Memory B cell (primary cell): ENCODE measurements around the gene TMEM242.
A peak's percentile ranks its signal among the peaks of the same experiment; 100 is the strongest.
"Not testable (repeated sequence)": the region's sequence is repeated elsewhere in the genome, so short reads cannot be mapped to it uniquely, and the experiment has no call there.

Source experiments
- ATAC-seq: fragments of 150-1000 bp; cut with Tn5 transposase; 2 replicates; pipeline ENCODE4 v1.10.0; 2021; ENCODE audit warnings: low read depth, mild to moderate bottlenecking, moderate library complexity
- DNase-seq, 2 donors: peaks; one replicate each; pipeline ENCODE4 v3.0.0; 2022; ENCODE audit warnings: low spot score in 2 of 2
- H3K27ac Mint-ChIP-seq: one replicate; pipeline ENCODE4 v1.8.0; 2022; ENCODE audit warnings: mild to moderate bottlenecking, moderate library complexity, mixed read lengths
- H3K27me3 Mint-ChIP-seq: one replicate; pipeline ENCODE4 v1.8.0; 2022; ENCODE audit warnings: mixed read lengths
- H3K36me3 Mint-ChIP-seq: one replicate; pipeline ENCODE4 v1.8.0; 2022; ENCODE audit warnings: mild to moderate bottlenecking, mixed read lengths
- H3K4me1 Mint-ChIP-seq: one replicate; pipeline ENCODE4 v1.8.0; 2022; ENCODE audit warnings: mixed read lengths
- H3K4me3 Mint-ChIP-seq: one replicate; pipeline ENCODE4 v1.8.0; 2022; ENCODE audit warnings: mild to moderate bottlenecking, moderate library complexity, mixed read lengths
- H3K9me3 Mint-ChIP-seq: one replicate; pipeline ENCODE4 v1.8.0; 2022; ENCODE audit warnings: mixed read lengths

The TMEM242 gene

GRCh38 chr6:157312757-157313156 lies 10.6 kb downstream of the TMEM242 start:
- Mint-ChIP-seq H3K27me3 (no peaks in the 10 kb centered on the region), H3K9me3 (no peaks in the 10 kb centered on the region), H3K27ac (no peak overlapping the region), H3K36me3 (peaks cover 32% of the 10 kb centered on the region), H3K4me3 (no peak overlapping the region), H3K4me1 (peaks cover 7% of the 10 kb centered on the region)
- ATAC-seq (no peak), DNase-seq (no peak)

- not testable (repeated sequence) for DNase-seq, H3K4me1 Mint-ChIP-seq, H3K27ac Mint-ChIP-seq, H3K4me3 Mint-ChIP-seq, H3K27me3 Mint-ChIP-seq, H3K9me3 Mint-ChIP-seq, ATAC-seq
- H3K36me3 Mint-ChIP-seq: peaks cover 24% of the 10 kb centered on the region
Observed at GRCh38 chr6:157310693-157311092, 12.6 kb downstream of the TMEM242 start.

DNA sequence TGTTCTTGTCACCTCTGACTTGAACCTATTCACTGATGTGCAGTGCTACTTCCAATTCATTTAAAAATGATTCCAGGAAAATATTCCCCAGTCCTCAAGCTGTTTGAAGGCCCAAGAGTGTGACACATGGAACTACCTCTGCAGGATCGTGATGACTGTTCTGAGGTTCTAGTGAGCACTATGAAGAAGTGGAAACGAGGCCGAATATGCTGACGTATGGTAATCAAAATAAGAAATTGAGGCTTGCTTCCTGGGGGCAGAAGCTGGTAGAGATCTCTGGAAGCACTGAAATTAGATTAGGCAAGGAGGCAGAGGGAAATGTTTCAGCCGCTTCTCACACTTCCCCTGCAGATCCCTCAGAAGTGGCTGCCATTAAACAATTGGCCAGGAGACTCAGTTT lies 15.7 kb downstream of the TMEM242 start:
- no peak for ATAC-seq
- H3K9me3 Mint-ChIP-seq: no peaks in the 10 kb centered on the region
- no peak overlapping the region for H3K4me3 Mint-ChIP-seq

DNA sequence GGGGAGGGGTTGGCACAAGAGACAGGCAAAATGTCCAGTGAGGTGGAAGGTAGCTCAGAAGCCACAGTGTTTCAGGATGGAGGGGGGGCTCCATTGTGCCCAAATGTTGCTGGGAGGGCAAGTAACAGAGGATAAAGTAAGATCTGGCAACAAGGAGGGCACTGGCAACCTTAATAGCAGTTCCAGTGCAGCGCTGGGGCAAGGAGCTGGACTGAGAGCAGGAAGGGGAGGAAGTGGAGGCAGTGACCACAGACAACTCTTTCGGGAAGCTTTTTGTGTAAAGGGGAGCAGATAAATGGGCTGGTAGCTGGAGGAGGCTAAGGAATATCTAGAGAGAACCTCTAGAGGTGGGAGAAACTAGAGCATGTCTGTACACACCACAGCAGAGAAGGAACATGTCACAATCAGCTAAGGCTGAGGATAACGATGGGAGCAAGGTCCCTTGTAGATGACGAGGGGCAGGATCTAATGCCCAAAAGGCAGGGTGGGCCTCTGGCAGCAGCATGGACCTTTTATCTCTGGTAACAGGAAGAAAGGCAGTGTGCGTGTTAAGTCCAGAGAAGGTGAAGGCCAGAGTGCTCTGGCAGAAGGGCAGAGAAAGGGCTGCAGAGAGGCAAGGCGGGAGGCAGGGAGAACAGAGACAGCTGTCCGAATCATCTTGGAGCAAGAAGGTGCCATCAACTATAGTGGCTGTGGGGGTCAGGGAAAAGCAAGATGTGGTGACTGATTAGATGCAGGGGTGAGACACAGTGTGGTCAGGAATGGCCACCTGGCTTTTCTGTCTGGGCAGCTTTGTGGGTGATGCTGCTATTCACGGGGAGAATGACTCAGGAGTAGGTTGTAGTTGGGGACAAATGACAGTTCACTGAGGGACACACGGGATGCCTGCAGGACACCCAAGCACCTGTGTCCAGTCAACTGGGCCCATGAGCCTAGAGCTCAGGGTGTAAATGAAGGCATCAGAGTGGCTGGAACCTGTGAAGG lies 17.4 kb downstream of the TMEM242 start:
- ATAC-seq (no peak), DNase-seq (no peak)
- no peaks in the 10 kb centered on the region for H3K27me3 Mint-ChIP-seq
- H3K9me3 Mint-ChIP-seq: no peaks in the 10 kb centered on the region
- no peak overlapping the region for H3K4me3 Mint-ChIP-seq
- H3K36me3 Mint-ChIP-seq: peaks cover 9% of the 10 kb centered on the region
- H3K4me1 Mint-ChIP-seq: peaks cover 5% of the 10 kb centered on the region
- H3K27ac Mint-ChIP-seq: no peak overlapping the region

More for the DNA sequence above, 15.7 kb downstream of the TMEM242 start:
- Mint-ChIP-seq H3K4me1 (peaks cover 5% of the 10 kb centered on the region), H3K36me3 (peaks cover 14% of the 10 kb centered on the region), H3K27ac (no peak overlapping the region), H3K27me3 (no peaks in the 10 kb centered on the region)
- no peak for DNase-seq

- Mint-ChIP-seq H3K4me1 (peaks cover 5% of the 10 kb centered on the region), H3K9me3 (no peaks in the 10 kb centered on the region), H3K27ac (no peak overlapping the region), H3K27me3 (no peaks in the 10 kb centered on the region), H3K36me3 (peaks cover 4% of the 10 kb centered on the region), H3K4me3 (no peak overlapping the region)
- DNase-seq (no peak), ATAC-seq (peak; percentile 21)
Observed at GRCh38 chr6:157304899-157305663, 18.2 kb downstream of the TMEM242 start.

DNA sequence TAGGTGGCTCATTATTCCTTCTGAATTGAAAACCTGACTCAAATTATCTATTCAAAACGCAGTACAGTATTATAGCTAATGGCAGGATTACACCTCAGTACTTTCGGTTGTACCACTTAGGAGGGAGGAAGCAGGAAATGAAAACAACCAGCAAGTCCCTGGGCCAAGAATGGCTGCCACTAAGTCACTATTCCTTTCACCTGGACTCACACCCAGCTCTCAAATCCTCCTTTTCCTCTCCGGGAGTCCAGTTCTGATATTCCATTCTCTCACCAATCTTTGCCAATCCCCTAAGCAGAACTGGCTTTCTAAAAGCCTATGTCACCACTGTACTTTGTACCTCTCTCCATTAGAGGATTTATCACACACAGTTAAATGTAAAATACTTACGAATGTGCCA lies 20.6 kb downstream of the TMEM242 start:
- Mint-ChIP-seq H3K27ac (no peak overlapping the region), H3K9me3 (no peaks in the 10 kb centered on the region), H3K4me1 (peaks cover 5% of the 10 kb centered on the region), H3K4me3 (no peak overlapping the region), H3K27me3 (no peaks in the 10 kb centered on the region), H3K36me3 (peaks cover 15% of the 10 kb centered on the region)
- no peak for ATAC-seq
- DNase-seq: no peak

GRCh38 chr6:157300436-157300835 lies 22.9 kb downstream of the TMEM242 start:
- ATAC-seq: no peak
- Mint-ChIP-seq H3K36me3 (peaks cover 17% of the 10 kb centered on the region), H3K9me3 (no peaks in the 10 kb centered on the region), H3K4me3 (no peak overlapping the region), H3K27ac (no peak overlapping the region), H3K27me3 (no peaks in the 10 kb centered on the region), H3K4me1 (peaks cover 7% of the 10 kb centered on the region)
- DNase-seq: no peak

GRCh38 chr6:157300006-157300405 lies 23.3 kb downstream of the TMEM242 start:
- H3K27me3 Mint-ChIP-seq: no peaks in the 10 kb centered on the region

DNA sequence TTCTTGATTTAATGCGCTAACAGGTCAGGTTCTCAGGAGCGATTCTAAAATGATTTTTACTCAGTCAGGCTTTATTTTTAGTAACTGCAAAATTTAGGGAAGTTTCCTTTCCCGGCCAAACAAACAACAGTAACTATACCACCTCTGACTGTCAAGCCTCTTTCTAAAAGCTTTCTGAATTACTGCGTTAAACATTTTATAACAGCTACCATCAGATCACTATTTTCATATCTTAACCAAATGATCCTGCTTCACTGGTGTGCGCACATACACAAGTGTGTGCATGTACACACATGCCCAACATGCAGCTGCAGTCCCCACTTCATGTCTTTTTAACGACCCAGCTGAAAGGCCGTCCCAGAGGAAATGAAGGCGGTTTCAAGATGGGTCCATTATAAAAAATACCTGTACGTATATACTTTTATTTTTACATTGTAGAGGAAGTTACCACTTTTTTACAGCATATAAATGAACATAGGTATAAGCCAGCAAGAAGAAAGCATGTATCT lies 25.0 kb downstream of the TMEM242 start:
- DNase-seq: no peak
- Mint-ChIP-seq H3K27ac (no peak overlapping the region), H3K4me1 (peaks cover 7% of the 10 kb centered on the region), H3K36me3 (peaks cover 20% of the 10 kb centered on the region), H3K4me3 (no peak overlapping the region), H3K27me3 (no peaks in the 10 kb centered on the region), H3K9me3 (no peaks in the 10 kb centered on the region)
- ATAC-seq: no peak

More at GRCh38 chr6:157300006-157300405, 23.3 kb downstream of the TMEM242 start:
- Mint-ChIP-seq H3K4me3 (no peak overlapping the region), H3K36me3 (peaks cover 20% of the 10 kb centered on the region), H3K27ac (no peak overlapping the region), H3K9me3 (no peaks in the 10 kb centered on the region), H3K4me1 (peaks cover 7% of the 10 kb centered on the region)
- DNase-seq: no peak
- ATAC-seq: no peak

- Mint-ChIP-seq H3K4me3 (no peak overlapping the region), H3K27me3 (no peaks in the 10 kb centered on the region), H3K27ac (no peak overlapping the region), H3K36me3 (peaks cover 24% of the 10 kb centered on the region), H3K9me3 (no peaks in the 10 kb centered on the region), H3K4me1 (peaks cover 5% of the 10 kb centered on the region)
- ATAC-seq: no peak
- no peak for DNase-seq
Observed at GRCh38 chr6:157294654-157295053, 28.7 kb downstream of the TMEM242 start.

GRCh38 chr6:157293780-157294179 lies 29.5 kb downstream of the TMEM242 start:
- DNase-seq: no peak
- H3K27ac Mint-ChIP-seq: no peak overlapping the region
- no peak overlapping the region for H3K4me3 Mint-ChIP-seq
- H3K36me3 Mint-ChIP-seq: peaks cover 16% of the 10 kb centered on the region
- no peak for ATAC-seq
- H3K4me1 Mint-ChIP-seq: peaks cover 5% of the 10 kb centered on the region
- no peaks in the 10 kb centered on the region for H3K27me3 Mint-ChIP-seq
- no peaks in the 10 kb centered on the region for H3K9me3 Mint-ChIP-seq

DNA sequence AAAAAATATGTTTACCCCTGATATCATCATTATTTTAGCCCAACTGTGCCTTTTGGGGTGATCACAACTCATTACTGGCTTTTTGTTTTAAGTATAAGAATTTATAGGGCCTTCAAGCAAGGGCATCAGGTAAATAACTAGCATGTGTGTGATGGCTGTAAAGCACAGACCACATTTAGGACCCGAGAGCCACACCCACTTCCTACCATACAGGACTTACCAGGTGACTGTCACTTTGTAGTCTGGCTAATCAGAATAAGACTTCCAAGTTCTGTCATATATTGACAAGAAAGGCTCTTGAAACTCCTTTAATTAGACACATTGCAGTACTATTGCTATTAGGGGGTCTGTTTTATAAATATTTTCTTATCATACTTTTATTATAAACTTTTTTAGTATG lies 31.1 kb downstream of the TMEM242 start:
- no peaks in the 10 kb centered on the region for H3K27me3 Mint-ChIP-seq
- no peaks in the 10 kb centered on the region for H3K9me3 Mint-ChIP-seq
- peaks cover 5% of the 10 kb centered on the region for H3K4me1 Mint-ChIP-seq
- peaks cover 16% of the 10 kb centered on the region for H3K36me3 Mint-ChIP-seq
- no peak overlapping the region for H3K4me3 Mint-ChIP-seq
- ATAC-seq (no peak), DNase-seq (no peak)
- H3K27ac Mint-ChIP-seq: no peak overlapping the region

DNA sequence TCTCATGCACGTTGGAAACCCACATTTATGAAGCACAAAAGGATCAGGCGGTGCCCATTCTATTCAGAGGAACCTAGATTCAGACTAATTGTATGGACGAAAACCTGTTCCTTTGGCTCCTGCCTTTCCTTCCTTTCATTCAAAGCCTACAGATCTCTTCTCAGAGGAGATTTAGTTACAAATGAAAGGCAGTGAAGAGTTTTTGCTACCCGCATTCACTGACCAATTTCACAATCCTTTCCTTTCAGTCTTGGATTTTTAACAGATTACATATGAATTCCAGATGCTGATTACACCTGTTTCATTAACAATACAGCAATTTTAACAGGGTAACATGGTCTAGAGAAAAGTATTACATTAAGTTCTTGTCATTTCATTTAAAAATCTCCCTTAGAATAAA lies 32.0 kb downstream of the TMEM242 start:
- no peak overlapping the region for H3K4me3 Mint-ChIP-seq
- H3K9me3 Mint-ChIP-seq: no peaks in the 10 kb centered on the region
- no peak for DNase-seq

GRCh38 chr6:157290797-157291196 lies 32.5 kb downstream of the TMEM242 start:
- Mint-ChIP-seq H3K4me1 (peaks cover 2% of the 10 kb centered on the region), H3K9me3 (no peaks in the 10 kb centered on the region), H3K27ac (no peak overlapping the region), H3K4me3 (no peak overlapping the region), H3K27me3 (no peaks in the 10 kb centered on the region), H3K36me3 (peaks cover 14% of the 10 kb centered on the region)
- no peak for DNase-seq
- no peak for ATAC-seq

More for the DNA sequence above, 32.0 kb downstream of the TMEM242 start:
- no peaks in the 10 kb centered on the region for H3K27me3 Mint-ChIP-seq
- peaks cover 14% of the 10 kb centered on the region for H3K36me3 Mint-ChIP-seq
- peaks cover 2% of the 10 kb centered on the region for H3K4me1 Mint-ChIP-seq
- no peak overlapping the region for H3K27ac Mint-ChIP-seq
- ATAC-seq: no peak
